Thyroid gland (tissue), 4 donors: ENCODE data around the gene CENPM. TPM values are rescaled to one million over a fixed set of nuclear protein-coding genes. Genes with fewer than 3 reads are reported as not detected.

Experiments
- DNase-seq, 2 donors: peaks; one replicate each; pipeline ENCODE4 v3.0.0-alpha.2; 2019
- H3K27ac ChIP-seq, 3 donors: fragments of 200-600 bp; sonication (generic); 1 replicate in 2 of 3; 2 replicates in 1 of 3; pipeline ENCODE4 v1.5.1; 2016 to 2019; ENCODE audit warnings: mild to moderate bottlenecking in 1 of 3, moderate library complexity in 1 of 3
- H3K27me3 ChIP-seq: fragments of 200-600 bp; sonication (generic); one replicate; pipeline ENCODE4 v1.5.1; 2019
- H3K36me3 ChIP-seq, 2 donors: fragments of 200-600 bp; sonication (generic); one replicate each; pipeline ENCODE4 v1.5.1; 2016 to 2019
- H3K4me1 ChIP-seq, 2 donors: fragments of 200-600 bp; sonication (generic); one replicate each; pipeline ENCODE4 v1.5.1; 2017 to 2019
- H3K4me3 ChIP-seq, 3 donors: fragments of 200-600 bp; sonication (generic); replicated peaks in 1 of 3; 1 replicate in 2 of 3; 2 replicates in 1 of 3; pipeline ENCODE4 v1.5.1; 2016; ENCODE audit warnings: mild to moderate bottlenecking in 1 of 3
- H3K9me3 ChIP-seq: fragments of 200-600 bp; sonication (generic); one replicate; pipeline ENCODE4 v1.5.1; 2017
- CTCF ChIP-seq, 6 experiments: fragments of 200-600 bp in 3 of 6; fragments of 450-650 bp in 3 of 6; sonication (generic) in 3 of 6; IDR thresholded peaks; one replicate each; pipeline ENCODE4 v1.5.1; 2016 to 2019; ENCODE audit warnings: antibody characterized with exemption in 6 of 6, mild to moderate bottlenecking in 2 of 6, inconsistent platforms in 1 of 6, moderate library complexity in 1 of 6
- POLR2A ChIP-seq, 2 donors: fragments of 450-650 bp; IDR thresholded peaks; one replicate each; pipeline ENCODE4 v1.6.1; 2017; ENCODE audit warnings: antibody characterized with exemption in 2 of 2, mild to moderate bottlenecking in 2 of 2, moderate library complexity in 1 of 2
- WGBS, 2 donors: methylation state at CpG; one replicate each; pipeline ENCODE4 v1.1.5; 2017; 5-methylcytosine and 5-hydroxymethylcytosine counted together
- intact Hi-C: fragments of 100-400 bp; cut with DNase I; formaldehyde crosslinking; loops from one replicate; pipeline ENCODE4 v1.15.1; 2023
- total RNA-seq, 4 donors: library from RNA; depleted of rRNA; stranded (reverse); fragments of >200 nt; gene quantifications; one replicate each; pipeline ENCODE4 v1.2.3, GENCODE V29; 2016

CENPM gene
- total RNA-seq, 4 donors from 2014 or later = 0.56 TPM; not detected in 3

- no peaks in the 10 kb centered on the region for H3K4me1 ChIP-seq
- 89 to 92% methylated on average over 8 to 9 of the region's 9 CpGs for WGBS, 2 donors
- H3K4me3 ChIP-seq = no peak overlapping the region
- no peak for DNase-seq
- H3K36me3 ChIP-seq = no peaks in the 10 kb centered on the region
- TF ChIP-seq CTCF (IDR thresholded peaks at IDR 0.05) (no peak), POLR2A (IDR thresholded peaks at IDR 0.05) (no peak)
- intact Hi-C loops = no loop called here
- H3K9me3 ChIP-seq = no peaks in the 10 kb centered on the region
- no peak overlapping the region for H3K27ac ChIP-seq
- no peaks in the 10 kb centered on the region for H3K27me3 ChIP-seq
Measured at GRCh38 chr22:41935509-41935908, 11.4 kb downstream of the CENPM start.

- H3K4me3 ChIP-seq = no peak overlapping the region
Measured at GRCh38 chr22:41935015-41935351, 12.0 kb downstream of the CENPM start.

GRCh38 chr22:41934284-41935014 is 12.5 kb downstream of the CENPM start:
- no peak for DNase-seq
- H3K27me3 ChIP-seq = no peaks in the 10 kb centered on the region
- H3K4me1 ChIP-seq = no peaks in the 10 kb centered on the region
- no peak for TF ChIP-seq POLR2A (IDR thresholded peaks at IDR 0.05)
- intact Hi-C loops = no loop called here
- no peak overlapping the region for H3K27ac ChIP-seq
- H3K36me3 ChIP-seq = no peaks in the 10 kb centered on the region
- 95 to 98% methylated on average over 17 of the region's 17 CpGs for WGBS, 2 donors
- H3K9me3 ChIP-seq = no peaks in the 10 kb centered on the region
- no peak overlapping the region for H3K4me3 ChIP-seq

More at GRCh38 chr22:41935015-41935351, 12.0 kb downstream of the CENPM start:
- no peaks in the 10 kb centered on the region for H3K36me3 ChIP-seq
- H3K27me3 ChIP-seq = no peaks in the 10 kb centered on the region
- intact Hi-C loops = no loop called here
- TF ChIP-seq POLR2A (IDR thresholded peaks at IDR 0.05) = no peak
- no peak for TF ChIP-seq CTCF (IDR thresholded peaks at IDR 0.05)
- WGBS, 2 donors = 92% methylated on average over 3 to 4 of the region's 4 CpGs
- no peak for DNase-seq
- no peaks in the 10 kb centered on the region for H3K9me3 ChIP-seq
- no peak overlapping the region for H3K27ac ChIP-seq
- no peaks in the 10 kb centered on the region for H3K4me1 ChIP-seq

- DNase-seq = no peak
- TF ChIP-seq POLR2A (IDR thresholded peaks at IDR 0.05) = no peak
Measured at GRCh38 chr22:41933411-41934177, 13.4 kb downstream of the CENPM start.

GRCh38 chr22:41932353-41932752 is 14.6 kb downstream of the CENPM start:
- H3K36me3 ChIP-seq = no peaks in the 10 kb centered on the region
- no peak for TF ChIP-seq CTCF (IDR thresholded peaks at IDR 0.05)
- no peak for TF ChIP-seq POLR2A (IDR thresholded peaks at IDR 0.05)
- H3K4me1 ChIP-seq = no peaks in the 10 kb centered on the region
- WGBS, 2 donors = 95 to 100% methylated on average over 10 to 12 of the region's 12 CpGs
- H3K27ac ChIP-seq = no peak overlapping the region
- intact Hi-C loops = no loop called here
- H3K27me3 ChIP-seq = no peaks in the 10 kb centered on the region
- no peak overlapping the region for H3K4me3 ChIP-seq
- no peak for DNase-seq
- no peaks in the 10 kb centered on the region for H3K9me3 ChIP-seq

More at GRCh38 chr22:41933411-41934177, 13.4 kb downstream of the CENPM start:
- no peaks in the 10 kb centered on the region for H3K36me3 ChIP-seq
- 80 to 87% methylated on average over 10 to 11 of the region's 16 CpGs for WGBS, 2 donors
- intact Hi-C loops = no loop called here
- no peak overlapping the region for H3K27ac ChIP-seq
- no peaks in the 10 kb centered on the region for H3K4me1 ChIP-seq
- no peak overlapping the region for H3K4me3 ChIP-seq
- no peaks in the 10 kb centered on the region for H3K9me3 ChIP-seq
- no peaks in the 10 kb centered on the region for H3K27me3 ChIP-seq

- H3K4me1 ChIP-seq = peaks cover 0 to under 1% of the 10 kb centered on the region in 2 donors
- no peak overlapping the region for H3K27ac ChIP-seq
- H3K27me3 ChIP-seq = no peaks in the 10 kb centered on the region
- H3K4me3 ChIP-seq = no peak overlapping the region
- TF ChIP-seq POLR2A (IDR thresholded peaks at IDR 0.05) = no peak
- TF ChIP-seq CTCF (IDR thresholded peaks at IDR 0.05) = no peak
- intact Hi-C loops = no loop called here
- no peak for DNase-seq
- 79 to 89% methylated on average over 10 of the region's 10 CpGs for WGBS, 2 donors
- H3K36me3 ChIP-seq = no peaks in the 10 kb centered on the region
- H3K9me3 ChIP-seq = no peaks in the 10 kb centered on the region
Measured at GRCh38 chr22:41931701-41932269, 15.2 kb downstream of the CENPM start.
